LNCaP clone FGC (cell line): ENCODE data around the gene SLC39A2.
"Not testable (repeated sequence)": the region's sequence is repeated elsewhere in the genome, so short reads cannot be mapped to it uniquely, and the experiment has no call there.

Source experiments
- DNase-seq: peaks from one replicate; pipeline ENCODE4 v3.0.0-alpha.2; 2011; ENCODE audit warnings: low read depth
- H3K4me3 ChIP-seq: 2 replicates; pipeline ENCODE4 v1.5.1; 2011; ENCODE audit warnings: mild to moderate bottlenecking, low read depth, low read length, control low read depth
- TF ChIP-seq, protein P1 (sequence below): IDR thresholded peaks from 2 replicates; pipeline ENCODE4 v1.5.1; 2012; ENCODE audit warnings: mild to moderate bottlenecking; ENCODE audit not compliant: control insufficient read depth, insufficient read depth; ENCODE audit errors: extremely low read depth

Gene SLC39A2

DNA sequence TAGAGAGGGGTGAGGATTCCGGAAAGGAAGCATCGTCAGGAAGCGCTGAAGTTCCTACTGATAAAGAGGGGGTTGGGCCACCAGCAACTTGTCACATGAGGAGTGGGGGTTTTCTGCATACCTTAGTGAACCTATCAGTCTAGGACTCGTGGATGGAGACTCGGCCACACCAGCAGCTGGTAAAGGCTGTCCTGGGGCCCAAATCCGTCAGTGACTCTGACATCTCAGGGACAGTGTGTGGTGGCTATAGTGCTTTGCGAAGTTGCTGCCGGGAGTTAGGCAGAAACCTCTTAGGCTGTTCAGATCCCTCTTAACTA is 27.4 kb upstream of the SLC39A2 start:
- no peak overlapping the region; the same call in 1 of the 2 replicates for H3K4me3 ChIP-seq
- TF ChIP-seq, protein P1, sequence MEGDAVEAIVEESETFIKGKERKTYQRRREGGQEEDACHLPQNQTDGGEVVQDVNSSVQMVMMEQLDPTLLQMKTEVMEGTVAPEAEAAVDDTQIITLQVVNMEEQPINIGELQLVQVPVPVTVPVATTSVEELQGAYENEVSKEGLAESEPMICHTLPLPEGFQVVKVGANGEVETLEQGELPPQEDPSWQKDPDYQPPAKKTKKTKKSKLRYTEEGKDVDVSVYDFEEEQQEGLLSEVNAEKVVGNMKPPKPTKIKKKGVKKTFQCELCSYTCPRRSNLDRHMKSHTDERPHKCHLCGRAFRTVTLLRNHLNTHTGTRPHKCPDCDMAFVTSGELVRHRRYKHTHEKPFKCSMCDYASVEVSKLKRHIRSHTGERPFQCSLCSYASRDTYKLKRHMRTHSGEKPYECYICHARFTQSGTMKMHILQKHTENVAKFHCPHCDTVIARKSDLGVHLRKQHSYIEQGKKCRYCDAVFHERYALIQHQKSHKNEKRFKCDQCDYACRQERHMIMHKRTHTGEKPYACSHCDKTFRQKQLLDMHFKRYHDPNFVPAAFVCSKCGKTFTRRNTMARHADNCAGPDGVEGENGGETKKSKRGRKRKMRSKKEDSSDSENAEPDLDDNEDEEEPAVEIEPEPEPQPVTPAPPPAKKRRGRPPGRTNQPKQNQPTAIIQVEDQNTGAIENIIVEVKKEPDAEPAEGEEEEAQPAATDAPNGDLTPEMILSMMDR, result no peak
- DNase-seq, result no peak

DNA sequence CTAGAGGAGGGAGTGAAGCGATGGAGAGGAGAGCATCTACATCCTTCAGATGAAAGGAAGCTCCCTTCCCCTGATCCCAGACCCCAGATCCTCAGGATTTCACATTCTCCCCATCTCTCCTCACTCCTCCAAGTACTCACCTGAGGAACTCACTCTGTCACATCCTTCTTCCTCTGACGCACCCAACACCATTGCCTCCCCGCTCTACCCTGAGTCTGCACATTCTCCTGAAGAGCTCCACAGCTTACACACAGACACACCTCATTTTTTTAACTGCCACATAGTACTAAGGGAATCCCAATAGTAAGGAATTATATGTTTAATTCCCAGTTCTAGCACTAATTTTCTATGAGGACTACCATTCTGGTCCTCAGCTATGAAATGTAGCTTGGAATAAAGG is 25.6 kb upstream of the SLC39A2 start:
- DNase-seq, result no peak
- H3K4me3 ChIP-seq, result no peak overlapping the region
- TF ChIP-seq, protein P1, result no peak

DNA sequence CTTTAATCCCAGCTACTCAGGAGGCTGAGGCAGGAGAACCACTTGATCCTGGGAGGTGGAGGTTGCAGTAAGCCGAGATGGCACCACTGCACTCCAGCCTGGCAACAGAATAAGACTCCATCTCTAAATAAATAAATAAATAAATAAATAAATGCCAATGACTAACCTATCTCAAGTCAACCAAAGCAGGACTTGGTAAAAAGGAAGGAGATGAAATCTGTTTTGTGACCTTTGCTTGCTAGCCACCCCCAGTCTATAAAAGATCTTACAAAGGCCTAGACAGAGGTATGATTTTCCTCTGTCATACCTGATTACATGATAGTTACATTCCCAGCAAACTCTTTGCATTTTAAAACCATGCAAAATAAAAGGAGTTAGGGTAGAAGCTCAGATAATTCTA is 22.8 kb upstream of the SLC39A2 start:
- H3K4me3 ChIP-seq, result no peak overlapping the region
- DNase-seq, result no peak
- TF ChIP-seq, protein P1, result no peak

DNA sequence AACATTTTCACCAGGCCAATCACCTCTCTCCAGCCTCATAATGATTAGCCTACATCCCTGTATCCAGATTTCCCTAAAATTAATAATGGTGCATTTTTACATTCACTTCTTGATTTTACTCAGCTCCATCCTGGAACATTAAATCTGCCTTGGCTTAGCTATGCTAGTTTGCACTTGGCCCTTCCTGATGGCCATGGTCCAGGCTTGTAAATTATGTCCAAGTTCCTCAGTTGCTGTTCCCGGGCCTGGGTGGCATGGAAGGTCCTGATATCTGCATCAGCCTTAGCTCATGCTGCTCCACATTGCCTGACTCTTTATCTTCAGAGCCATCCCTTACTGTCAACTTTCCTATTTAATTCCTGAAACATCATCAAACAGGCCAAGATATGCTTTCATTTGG is 20.4 kb upstream of the SLC39A2 start:
- DNase-seq, result no peak
- no peak overlapping the region for H3K4me3 ChIP-seq
- TF ChIP-seq, protein P1, result no peak

DNA sequence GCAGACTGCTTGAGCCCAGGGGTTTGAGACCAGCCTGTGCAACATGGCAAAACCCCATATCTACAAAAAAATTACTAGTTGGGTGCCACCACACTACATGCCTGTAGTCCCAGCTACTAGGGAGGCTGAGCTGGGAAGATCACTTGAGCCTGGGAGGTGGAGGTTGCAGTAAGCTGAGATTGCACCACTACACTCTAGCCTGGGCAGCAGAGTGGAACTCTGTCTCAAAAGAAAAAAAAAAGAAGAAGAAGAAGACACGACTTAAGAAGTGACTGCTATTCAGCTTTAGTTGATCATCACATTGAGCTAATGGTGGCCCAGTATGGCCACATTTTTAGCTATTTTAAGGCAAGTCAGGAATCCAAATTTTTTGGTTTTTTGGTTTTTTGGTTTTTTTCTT is 18.2 kb upstream of the SLC39A2 start:
- TF ChIP-seq, protein P1, result no peak
- no peak for DNase-seq
- H3K4me3 ChIP-seq, result no peak overlapping the region

DNA sequence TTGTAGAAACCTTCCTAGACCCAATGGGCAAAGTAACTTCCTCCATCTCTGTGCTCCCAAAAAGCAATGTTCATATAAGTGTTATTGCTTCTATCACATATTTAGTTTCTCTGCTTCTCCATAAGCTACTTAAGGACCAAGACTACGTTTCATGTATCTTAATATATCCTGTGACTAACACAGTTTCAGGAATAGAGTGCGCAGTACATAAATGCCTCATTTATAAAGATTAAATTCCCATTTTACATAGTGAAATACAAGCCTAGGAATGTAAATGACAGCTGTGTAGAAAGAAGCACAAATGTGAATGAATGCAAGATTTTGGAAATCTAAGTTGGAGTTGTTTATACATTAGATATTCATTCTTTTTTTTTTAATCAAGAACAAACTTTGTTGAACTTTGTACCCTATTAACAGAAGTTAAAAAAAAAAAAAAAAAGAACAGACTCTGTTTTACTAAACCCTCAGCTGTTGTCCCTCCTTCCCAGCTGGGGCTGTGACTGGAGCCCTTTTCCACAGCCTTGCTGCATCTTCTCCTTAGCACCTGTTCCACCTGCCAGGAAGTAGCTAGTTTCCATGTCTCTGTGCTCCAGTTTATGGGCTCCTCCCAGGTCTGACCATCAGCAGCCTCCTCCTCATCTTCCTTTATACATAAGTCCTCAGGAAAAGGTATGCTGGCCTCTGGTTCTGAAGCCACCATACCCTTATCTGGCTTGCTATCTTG is 16.3 kb upstream of the SLC39A2 start:
- TF ChIP-seq, protein P1, result no peak
- no peak for DNase-seq
- H3K4me3 ChIP-seq, result no peak overlapping the region

DNA sequence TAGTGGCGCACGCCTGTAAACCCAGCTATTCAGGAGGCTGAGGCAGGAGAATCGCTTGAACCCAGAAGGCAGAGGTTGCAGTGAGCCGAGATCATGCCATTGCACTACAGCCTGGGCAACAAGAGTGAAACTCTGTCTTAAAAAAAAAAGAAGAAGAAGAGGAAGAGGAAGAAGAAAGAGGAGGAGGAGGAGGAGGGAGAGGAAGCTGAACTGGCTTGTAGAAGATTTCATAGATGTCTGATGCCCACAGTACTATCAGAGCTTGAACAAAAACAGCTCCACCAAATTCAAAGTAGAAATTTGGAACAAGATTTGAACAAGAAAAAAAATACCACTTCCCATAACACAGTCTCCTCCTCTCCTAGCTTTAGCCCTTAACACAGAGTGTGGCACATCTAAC is 13.4 kb upstream of the SLC39A2 start:
- not testable (repeated sequence) for DNase-seq

More for the DNA sequence above, 13.4 kb upstream of the SLC39A2 start:
- H3K4me3 ChIP-seq, result not testable (repeated sequence)
